AG04450 (cell line): ENCODE results near the gene SLC25A29. TPM values are rescaled to one million over a fixed set of nuclear protein-coding genes. Genes with fewer than 3 reads are reported as not detected.

ENCODE experiments used
- CTCF ChIA-PET: fragments of 300-600, 350-600 bp; formaldehyde crosslinking; extraction: SDS; loops from one replicate; lab custom pipeline; 2022; ENCODE audit warnings: antibody characterized with exemption, inconsistent platforms; lab: Charles Lee
- POLR2A ChIA-PET: fragments of 350-600 bp; formaldehyde crosslinking; extraction: SDS; loops from one replicate; lab custom pipeline; 2021; ENCODE audit warnings: antibody characterized with exemption, inconsistent platforms; lab: Yijun Ruan, JAX
- DNase-seq: peaks from one replicate; pipeline ENCODE4 v3.0.0-alpha.2; 2011; ENCODE audit warnings: low read depth, low spot score
- H3K27ac ChIP-seq: one replicate; pipeline ENCODE4 v1.5.1; 2012; ENCODE audit warnings: low read depth, low read length, control low read depth
- H3K27me3 ChIP-seq: one replicate; pipeline ENCODE4 v1.6.0; 2012; ENCODE audit warnings: low read length; ENCODE audit not compliant: control insufficient read depth, insufficient read depth
- H3K4me3 ChIP-seq: 2 replicates; pipeline ENCODE4 v1.5.1; 2011; ENCODE audit warnings: mild to moderate bottlenecking, low read depth, low read length, control low read depth
- H3K9me3 ChIP-seq: 2 replicates; pipeline ENCODE4 v1.5.1; 2012; ENCODE audit warnings: low read length; ENCODE audit not compliant: control insufficient read depth, insufficient read depth
- polyA plus RNA-seq: library from polyadenylated mRNA; depleted of rRNA; stranded (reverse); fragments of >200 nt; gene quantifications from 2 replicates; pipeline ENCODE4 v1.2.3, GENCODE V29; 2011
- TF ChIP-seq, protein P1 (sequence below): IDR thresholded peaks from 2 replicates; pipeline ENCODE4 v1.5.1; 2011; ENCODE audit warnings: low read depth, low read length, control low read depth, inconsistent platforms

Gene SLC25A29
- polyA plus RNA-seq, 1 experiment = 21.3 TPM

GRCh38 chr14:100282766-100283419 lies 23.4 kb downstream of the SLC25A29 start:
- Histone ChIP-seq H3K27me3 (no peaks in the 10 kb centered on the region), H3K9me3 (no peaks in the 10 kb centered on the region; the same call in 1 of the 2 replicates), H3K27ac (no peak overlapping the region), H3K4me3 (no peak overlapping the region)
- no peak for DNase-seq
- TF ChIP-seq, protein P1, sequence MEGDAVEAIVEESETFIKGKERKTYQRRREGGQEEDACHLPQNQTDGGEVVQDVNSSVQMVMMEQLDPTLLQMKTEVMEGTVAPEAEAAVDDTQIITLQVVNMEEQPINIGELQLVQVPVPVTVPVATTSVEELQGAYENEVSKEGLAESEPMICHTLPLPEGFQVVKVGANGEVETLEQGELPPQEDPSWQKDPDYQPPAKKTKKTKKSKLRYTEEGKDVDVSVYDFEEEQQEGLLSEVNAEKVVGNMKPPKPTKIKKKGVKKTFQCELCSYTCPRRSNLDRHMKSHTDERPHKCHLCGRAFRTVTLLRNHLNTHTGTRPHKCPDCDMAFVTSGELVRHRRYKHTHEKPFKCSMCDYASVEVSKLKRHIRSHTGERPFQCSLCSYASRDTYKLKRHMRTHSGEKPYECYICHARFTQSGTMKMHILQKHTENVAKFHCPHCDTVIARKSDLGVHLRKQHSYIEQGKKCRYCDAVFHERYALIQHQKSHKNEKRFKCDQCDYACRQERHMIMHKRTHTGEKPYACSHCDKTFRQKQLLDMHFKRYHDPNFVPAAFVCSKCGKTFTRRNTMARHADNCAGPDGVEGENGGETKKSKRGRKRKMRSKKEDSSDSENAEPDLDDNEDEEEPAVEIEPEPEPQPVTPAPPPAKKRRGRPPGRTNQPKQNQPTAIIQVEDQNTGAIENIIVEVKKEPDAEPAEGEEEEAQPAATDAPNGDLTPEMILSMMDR = no peak
- CTCF ChIA-PET = interaction anchor here (1.2 to 1.4 kb wide), 2 partner anchors 19 to 42 kb away, joined by 3 read pairs; no protein-coding TSS in a partner anchor
- POLR2A ChIA-PET = no interaction called here

GRCh38 chr14:100282083-100282350 lies 24.2 kb downstream of the SLC25A29 start:
- TF ChIP-seq, protein P1 = no peak
- no peak for DNase-seq
- H3K9me3 ChIP-seq = no peaks in the 10 kb centered on the region
- ChIA-PET CTCF (interaction anchor here (0.9 to 1.3 kb wide), 2 partner anchors 41 to 46 kb away, joined by 3 read pairs; no protein-coding TSS in a partner anchor), POLR2A (no interaction called here)
- H3K27ac ChIP-seq = peak overlapping the region; percentile 11
- H3K27me3 ChIP-seq = no peaks in the 10 kb centered on the region
- H3K4me3 ChIP-seq = no peak overlapping the region

DNA sequence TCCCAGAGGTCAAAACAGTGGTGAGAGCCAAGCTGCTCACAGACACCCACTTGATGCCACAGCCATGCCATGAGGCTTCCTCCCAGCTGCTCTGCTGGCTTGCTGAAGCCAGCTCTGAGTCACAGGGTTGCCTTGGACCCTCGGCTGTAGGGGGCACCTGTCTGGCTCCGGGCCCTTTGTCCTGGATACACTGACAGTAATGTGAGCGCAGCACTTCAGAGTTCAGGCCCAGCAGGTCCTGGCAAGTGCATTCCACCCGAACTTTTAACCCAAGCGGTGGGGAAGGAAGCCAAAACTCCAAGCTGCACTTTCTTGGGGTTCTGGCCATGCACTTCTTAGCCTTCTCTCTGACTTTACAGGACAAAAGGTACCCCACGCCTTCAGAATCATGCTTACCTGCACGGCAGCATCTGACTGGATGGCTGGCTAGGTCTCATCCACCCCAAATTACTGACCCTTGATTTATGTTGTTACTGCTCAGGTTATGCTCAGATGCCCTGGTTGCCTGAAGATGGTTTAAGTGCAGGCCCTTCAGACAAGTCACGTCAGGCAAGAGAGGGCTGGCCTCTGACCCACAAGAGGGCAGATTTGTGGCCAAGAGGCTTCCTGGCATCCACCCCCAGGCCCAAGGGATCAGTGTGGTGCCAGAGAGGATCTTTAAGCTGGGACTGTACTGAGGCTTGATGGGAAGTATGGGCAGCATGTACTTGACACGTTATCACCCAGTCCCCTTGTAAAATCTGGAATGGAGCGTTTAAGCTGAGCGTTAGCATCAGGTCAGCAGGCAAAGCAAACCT lies 24.8 kb downstream of the SLC25A29 start:
- TF ChIP-seq, protein P1 = no peak

GRCh38 chr14:100279563-100279962 lies 26.7 kb downstream of the SLC25A29 start:
- POLR2A ChIA-PET = no interaction called here
- no peaks in the 10 kb centered on the region for H3K27me3 ChIP-seq
- no peak for DNase-seq
- no peaks in the 10 kb centered on the region for H3K9me3 ChIP-seq
- CTCF ChIA-PET = interaction anchor here (1.4 to 1.7 kb wide), 2 partner anchors 16 to 38 kb away, joined by 4 to 7 read pairs; no protein-coding TSS in a partner anchor
- H3K27ac ChIP-seq = no peak overlapping the region
- H3K4me3 ChIP-seq = no peak overlapping the region
- TF ChIP-seq, protein P1 = no peak

More for the DNA sequence above, 24.8 kb downstream of the SLC25A29 start:
- CTCF ChIA-PET = interaction anchor here (0.9 to 1.3 kb wide), 2 partner anchors 40 to 45 kb away, joined by 3 read pairs; no protein-coding TSS in a partner anchor
- H3K27me3 ChIP-seq = no peaks in the 10 kb centered on the region
- no peak for DNase-seq
- H3K9me3 ChIP-seq = no peaks in the 10 kb centered on the region
- POLR2A ChIA-PET = no interaction called here
- peak overlapping the region; percentile 11 for H3K27ac ChIP-seq
- H3K4me3 ChIP-seq = no peak overlapping the region

DNA sequence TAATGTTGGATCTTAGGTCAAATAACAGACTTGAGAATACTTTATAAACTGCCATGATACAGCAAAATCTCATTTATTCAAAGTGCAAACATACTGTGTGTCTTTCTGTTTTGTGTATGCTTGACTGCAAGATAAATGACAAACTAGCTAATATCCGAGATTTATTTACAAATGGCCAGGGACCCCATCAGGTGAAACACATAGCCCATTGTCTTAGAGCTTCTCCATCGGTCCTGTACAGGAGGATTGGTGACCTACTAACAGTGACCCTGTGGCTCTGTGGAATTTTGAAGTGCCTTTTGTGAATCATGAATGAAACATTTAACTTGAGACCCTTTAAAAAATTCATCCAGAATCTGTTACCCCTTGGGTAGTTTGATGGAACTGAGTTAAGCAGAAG lies 27.1 kb downstream of the SLC25A29 start:
- no peak for DNase-seq
- H3K9me3 ChIP-seq = no peaks in the 10 kb centered on the region
- H3K27ac ChIP-seq = no peak overlapping the region
- TF ChIP-seq, protein P1 = no peak
- no peak overlapping the region for H3K4me3 ChIP-seq
- H3K27me3 ChIP-seq = no peaks in the 10 kb centered on the region
- CTCF ChIA-PET = interaction anchor here (0.6 to 1.7 kb wide), 4 partner anchors 15 to 297 kb away, joined by 3 to 7 read pairs (median 4); no protein-coding TSS in a partner anchor
- POLR2A ChIA-PET = interaction anchor here (0.5 kb wide), 1 partner anchor 212 kb away, joined by 3 read pairs; no protein-coding TSS in a partner anchor
